Aorta (tissue), 5 donors: ENCODE data around the gene SMAD1. TPM values are rescaled to one million over a fixed set of nuclear protein-coding genes. Genes with fewer than 3 reads are reported as not detected.
"Not testable (repeated sequence)": the region's sequence is repeated elsewhere in the genome, so short reads cannot be mapped to it uniquely, and the experiment has no call there.

Experiments used
- ATAC-seq: fragments of 200-7000 bp; cut with Tn5 transposase; one replicate; pipeline ENCODE4 v1.9.1; 2022; ENCODE audit warnings: moderate library complexity; ENCODE audit not compliant: low FRiP score
- DNase-seq, 2 donors: peaks; one replicate each; pipeline ENCODE4 v3.0.0-alpha.2; 2020
- H3K27ac ChIP-seq, 2 donors: one replicate each; pipeline ENCODE4 v1.5.1; 2013; ENCODE audit warnings: low read length in 2 of 2, mild to moderate bottlenecking in 2 of 2, moderate library complexity in 2 of 2, control low read depth in 1 of 2, inconsistent platforms in 1 of 2, low read depth in 1 of 2
- H3K27me3 ChIP-seq, 2 donors: one replicate each; pipeline ENCODE4 v1.6.1; 2013; ENCODE audit warnings: control low read depth in 1 of 2, low read length in 1 of 2, mild to moderate bottlenecking in 1 of 2, moderate library complexity in 1 of 2; ENCODE audit not compliant: insufficient read depth in 2 of 2, control insufficient read depth in 1 of 2
- H3K36me3 ChIP-seq, 2 donors: one replicate each; pipeline ENCODE4 v1.6.1; 2013; ENCODE audit warnings: control low read depth in 1 of 2, low read length in 1 of 2, mild to moderate bottlenecking in 1 of 2; ENCODE audit not compliant: insufficient read depth in 2 of 2, control insufficient read depth in 1 of 2
- H3K4me1 ChIP-seq, 2 donors: one replicate each; pipeline ENCODE4 v1.6.1; 2013; ENCODE audit warnings: low read length in 2 of 2, control low read depth in 1 of 2, mild to moderate bottlenecking in 1 of 2, moderate library complexity in 1 of 2; ENCODE audit not compliant: insufficient read depth in 2 of 2, control insufficient read depth in 1 of 2
- H3K4me3 ChIP-seq, 2 donors: one replicate each; pipeline ENCODE4 v1.5.1; 2013; ENCODE audit warnings: low read length in 2 of 2, control low read depth in 1 of 2, mild to moderate bottlenecking in 1 of 2
- H3K9me3 ChIP-seq: one replicate; pipeline ENCODE4 v1.6.1; 2013; ENCODE audit warnings: mild to moderate bottlenecking, low read length; ENCODE audit not compliant: control insufficient read depth
- WGBS, 2 donors: extraction: QIAGEN DNeasy Blood & Tissue Kit; methylation state at CpG; one replicate each; pipeline ENCODE4 v1.1.7; 2013; 5-methylcytosine and 5-hydroxymethylcytosine counted together
- intact Hi-C, 2 donors: fragments of 100-400 bp; cut with DNase I; formaldehyde crosslinking; loops; one replicate each; pipeline versions ENCODE4 v1.14.2 to v1.15.0; 2022
- polyA plus RNA-seq, 2 donors: library from polyadenylated mRNA; stranded (reverse); fragments of 200-250 nt; gene quantifications; one replicate each; pipeline ENCODE4 v1.2.3, GENCODE V29; 2013
- total RNA-seq, 2 donors: library from RNA; stranded (reverse); fragmentation: NEBNext Ultra II Directional; extraction: Animal tissue kit (Norgen Biotek cat#: 25700); gene quantifications; one replicate each; pipeline ENCODE4 v1.2.1, GENCODE V29; 2021
- donor health status: healthy with polysubstance abuse.
- donor health status: Bipolar disorder and iron deficiency.
- donor health status: DM: no; HTN: no; CAD: no.
- donor health status: DM: no; HTN: no; CAD: no.
- donor health status: DM: yes; HTN: yes; CAD: no.

Gene SMAD1
- total and polyA plus RNA-seq, 4 donors, result 4.8 to 40.0 (median 11.6) TPM

GRCh38 chr4:145583191-145584055, 101.8 kb downstream of the SMAD1 start:
- DNase-seq, result no peak
- Histone ChIP-seq H3K27me3 (no peaks in the 10 kb centered on the region), H3K36me3 (no peaks in the 10 kb centered on the region), H3K4me3 (no peak overlapping the region), H3K4me1 (no peaks in the 10 kb centered on the region), H3K27ac (no peak overlapping the region), H3K9me3 (no peaks in the 10 kb centered on the region)
- WGBS, 2 donors, result 82% methylated on average over 6 of the region's 6 CpGs
- ATAC-seq, result no peak
- intact Hi-C loops, result no loop called here

GRCh38 chr4:145587088-145587754, 105.6 kb downstream of the SMAD1 start:
- Histone ChIP-seq H3K9me3 (no peaks in the 10 kb centered on the region), H3K27me3 (no peaks in the 10 kb centered on the region), H3K4me3 (no peak overlapping the region), H3K27ac (no peak overlapping the region), H3K4me1 (no peaks in the 10 kb centered on the region), H3K36me3 (no peaks in the 10 kb centered on the region)
- ATAC-seq (no peak), DNase-seq (no peak)
- intact Hi-C loops, result no loop called here
- WGBS, 2 donors, result 50 to 59% methylated on average over 3 of the region's 3 CpGs

GRCh38 chr4:145589381-145589780, 107.7 kb downstream of the SMAD1 start:
- H3K36me3 ChIP-seq, H3K27me3 ChIP-seq, DNase-seq, H3K4me3 ChIP-seq, H3K27ac ChIP-seq, H3K4me1 ChIP-seq, ATAC-seq, intact Hi-C loops, H3K9me3 ChIP-seq: not testable (repeated sequence)
- WGBS, 2 donors, result 75 to 77% methylated on average over 2 of the region's 2 CpGs

- ATAC-seq (no peak), DNase-seq (no peak)
- H3K27ac ChIP-seq, result no peak overlapping the region
- H3K9me3 ChIP-seq, result no peaks in the 10 kb centered on the region
- H3K27me3 ChIP-seq, result no peaks in the 10 kb centered on the region
- H3K4me3 ChIP-seq, result no peak overlapping the region
- WGBS, 2 donors, result 57 to 59% methylated on average over 3 of the region's 3 CpGs
- no peaks in the 10 kb centered on the region for H3K36me3 ChIP-seq
- H3K4me1 ChIP-seq, result no peaks in the 10 kb centered on the region
- intact Hi-C loops, result no loop called here
Measured at GRCh38 chr4:145589916-145590702, 108.5 kb downstream of the SMAD1 start.

GRCh38 chr4:145602129-145602760, 120.6 kb downstream of the SMAD1 start:
- Histone ChIP-seq H3K4me3 (no peak overlapping the region), H3K9me3 (peaks cover 5% of the 10 kb centered on the region), H3K36me3 (no peaks in the 10 kb centered on the region), H3K27me3 (no peaks in the 10 kb centered on the region), H3K27ac (no peak overlapping the region), H3K4me1 (no peaks in the 10 kb centered on the region)
- ATAC-seq (no peak), DNase-seq (no peak)
- 64 to 72% methylated on average over 4 of the region's 4 CpGs for WGBS, 2 donors
- intact Hi-C loops, result loop anchor here in 1 of 2 donors (10.0 kb wide), 1 partner anchor 367 kb away; no protein-coding TSS in a partner anchor

GRCh38 chr4:145605941-145606340, 124.3 kb downstream of the SMAD1 start:
- ATAC-seq (no peak), DNase-seq (no peak)
- Histone ChIP-seq H3K27me3 (no peaks in the 10 kb centered on the region), H3K9me3 (peaks cover 5% of the 10 kb centered on the region), H3K36me3 (no peaks in the 10 kb centered on the region), H3K27ac (no peak overlapping the region), H3K4me1 (no peaks in the 10 kb centered on the region), H3K4me3 (no peak overlapping the region)
- intact Hi-C loops, result loop anchor here in 1 of 2 donors (10.0 kb wide), 1 partner anchor 371 kb away; no protein-coding TSS in a partner anchor

Other genes with a start within 250 kb of the SMAD1 start
- gene MMAA, start 137.5 kb downstream of the SMAD1 start, total RNA-seq, result 10 to 100 TPM in 1 of 2 donors, 1 to 10 TPM in 1; 8.8 to 10.2 TPM
- 1 to 10 TPM; 1.6 to 5.0 TPM for gene MMAA, start 137.5 kb downstream of the SMAD1 start, polyA plus RNA-seq
- not detected for gene C4orf51, start 198.3 kb downstream of the SMAD1 start, total RNA-seq
- gene C4orf51, start 198.3 kb downstream of the SMAD1 start, polyA plus RNA-seq, result not detected